NCI-H2196 treated with DMSO at 0.1 percent for 48 hours (cell line): ENCODE results near the gene CRTC2.

ENCODE experiments used
- DNase-seq: peaks from one replicate; lab custom pipeline; 2025; ENCODE audit not compliant: unreplicated experiment; lab: John Stamatoyannopoulos, UW

CRTC2 gene

DNA sequence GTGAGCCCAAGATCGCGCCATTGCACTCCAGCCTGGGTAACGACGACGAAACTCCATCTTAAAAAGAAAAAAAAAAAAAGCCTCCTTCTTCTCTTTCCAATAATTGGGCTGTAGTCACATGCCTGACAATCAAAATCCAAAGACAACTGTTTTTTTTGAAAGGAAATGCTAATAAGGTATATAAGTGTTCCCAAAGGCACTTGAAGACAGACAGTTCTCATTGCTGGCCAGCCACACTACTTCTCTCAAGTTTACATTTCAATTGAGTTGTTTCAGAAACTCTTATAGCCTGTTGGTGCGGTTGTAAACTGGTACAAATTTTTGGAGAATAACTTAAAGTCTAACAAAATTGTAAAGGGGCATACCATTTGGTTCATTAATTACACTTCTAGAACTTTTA, 58.9 kb downstream of the CRTC2 start:
- no peak for DNase-seq
